HepG2 (cell line): ENCODE data around the gene CACNA1C. TPM values are rescaled to one million over a fixed set of nuclear protein-coding genes. Genes with fewer than 3 reads are reported as not detected.

Experiments
- BRCA1 ChIP-seq: sonication (generic); formaldehyde crosslinking; IDR thresholded peaks from 2 replicates; pipeline ENCODE4 v1.4.0; 2020; ENCODE audit warnings: missing genetic modification reagents
- EED ChIP-seq: sonication (generic); formaldehyde crosslinking; IDR thresholded peaks from 2 replicates; pipeline ENCODE4 v1.5.0; 2020; ENCODE audit warnings: mild to moderate bottlenecking, missing genetic modification reagents
- EHMT2 ChIP-seq: fragments of 200-600 bp; sonication (generic); IDR thresholded peaks from 2 replicates; pipeline ENCODE4 v1.7.0; 2017; ENCODE audit warnings: antibody characterized with exemption, low read depth, low read length, borderline replicate concordance
- FOXO4 ChIP-seq: sonication (generic); formaldehyde crosslinking; conservative IDR thresholded peaks from 2 replicates; pipeline ENCODE4 v1.8.1; 2023; ENCODE audit warnings: missing genetic modification reagents
- HOXA9 ChIP-seq: sonication (generic); formaldehyde crosslinking; IDR thresholded peaks from 2 replicates; pipeline ENCODE4 v1.8.1; 2022; ENCODE audit warnings: missing genetic modification reagents, mild to moderate bottlenecking, moderate library complexity, borderline replicate concordance
- HOXD1 ChIP-seq: sonication (generic); formaldehyde crosslinking; IDR thresholded peaks from 2 replicates; pipeline ENCODE4 v1.5.0; 2020; ENCODE audit warnings: missing genetic modification reagents
- IRF1 ChIP-seq: sonication (generic); formaldehyde crosslinking; IDR thresholded peaks from 2 replicates; pipeline ENCODE4 v1.4.0; 2020; ENCODE audit warnings: low read depth, mild to moderate bottlenecking, missing genetic modification reagents
- KDM2A ChIP-seq: sonication (generic); formaldehyde crosslinking; IDR thresholded peaks from 2 replicates; pipeline ENCODE4 v1.4.0; 2020; ENCODE audit warnings: low read depth, missing genetic modification reagents, borderline replicate concordance
- LCORL ChIP-seq, 2 experiments: fragments of 450-650 bp in 1 of 2; sonication (generic) in 1 of 2; formaldehyde crosslinking in 1 of 2; IDR thresholded peaks; 2 replicates each; pipeline versions ENCODE4 v1.5.0 to v1.6.1; 2017 to 2020; ENCODE audit warnings: antibody characterized with exemption in 1 of 2, missing genetic modification reagents in 1 of 2
- MAFK ChIP-seq, 2 experiments: IDR thresholded peaks in 1 of 2; conservative IDR thresholded peaks in 1 of 2; 2 replicates each; pipeline ENCODE4 v1.6.1; 2011; ENCODE audit warnings: improper control_type of control experiment in 2 of 2, low read length in 2 of 2
- MED8 ChIP-seq: sonication (generic); formaldehyde crosslinking; IDR thresholded peaks from 2 replicates; pipeline ENCODE4 v1.8.1; 2023; ENCODE audit warnings: mild to moderate bottlenecking, missing genetic modification reagents; ENCODE audit not compliant: insufficient replicate concordance
- MTA3 ChIP-seq: sonication (generic); formaldehyde crosslinking; IDR thresholded peaks from 2 replicates; pipeline ENCODE4 v1.4.0; 2020; ENCODE audit warnings: missing genetic modification reagents
- NFKB2 ChIP-seq: sonication (generic); formaldehyde crosslinking; IDR thresholded peaks from 2 replicates; pipeline ENCODE4 v1.4.0; 2020; ENCODE audit warnings: missing genetic modification reagents, borderline replicate concordance
- NR2C2 ChIP-seq: sonication (generic); formaldehyde crosslinking; IDR thresholded peaks from 2 replicates; pipeline ENCODE4 v1.4.0; 2020; ENCODE audit warnings: missing genetic modification reagents, mild to moderate bottlenecking, moderate library complexity, borderline replicate concordance
- RBAK ChIP-seq: sonication (generic); formaldehyde crosslinking; IDR thresholded peaks from 2 replicates; pipeline ENCODE4 v1.5.1; 2020; ENCODE audit warnings: mild to moderate bottlenecking, missing genetic modification reagents
- RFXANK ChIP-seq: IDR thresholded peaks from 2 replicates; pipeline ENCODE4 v1.6.1; 2016
- SMARCC2 ChIP-seq: fragments of 450-650 bp; IDR thresholded peaks from 2 replicates; pipeline ENCODE4 v1.6.1; 2017; ENCODE audit warnings: antibody characterized with exemption, mild to moderate bottlenecking
- SUZ12 ChIP-seq: fragments of 150-350 bp; IDR thresholded peaks from 2 replicates; pipeline ENCODE4 v1.6.1; 2014; ENCODE audit warnings: low read depth, low read length
- TBX3 ChIP-seq: fragments of 450-650 bp; IDR thresholded peaks from 2 replicates; pipeline ENCODE4 v1.6.1; 2017; ENCODE audit warnings: antibody characterized with exemption, mild to moderate bottlenecking, inconsistent platforms, borderline replicate concordance
- ZFP36L1 ChIP-seq: sonication (generic); formaldehyde crosslinking; IDR thresholded peaks from 2 replicates; pipeline ENCODE4 v1.8.0; 2022; ENCODE audit warnings: mild to moderate bottlenecking, missing genetic modification reagents, moderate library complexity
- ZNF619 ChIP-seq: sonication (generic); formaldehyde crosslinking; IDR thresholded peaks from 2 replicates; pipeline ENCODE4 v1.4.0; 2020; ENCODE audit warnings: mild to moderate bottlenecking, missing genetic modification reagents
- polyA plus RNA-seq, 8 experiments: library from polyadenylated mRNA; depleted of rRNA in 3 of 8; stranded (reverse) in 7 of 8; unstranded in 1 of 8; fragments of >200 nt; fragmentation: Illumina TruSeq in 4 of 8; extraction: Trizol in 4 of 8; gene quantifications; 2 replicates each; pipeline versions ENCODE4 v1.2.1 to v1.2.3, GENCODE V29; 2011 to 2016; ENCODE audit warnings: low read depth in 4 of 8, missing spikeins in 1 of 8, mixed read lengths in 1 of 8; ENCODE audit not compliant: insufficient read depth in 1 of 8
- total RNA-seq, 5 experiments: library from RNA; depleted of rRNA; stranded (reverse); fragments of >200 nt; fragmentation: Illumina TruSeq; extraction: Trizol; gene quantifications; 2 replicates each; pipeline ENCODE4 v1.2.3, GENCODE V29; 2016; ENCODE audit warnings: low read depth in 1 of 5
- TF ChIP-seq, protein P1 (sequence below): sonication (generic); formaldehyde crosslinking; IDR thresholded peaks from 2 replicates; pipeline ENCODE4 v1.4.0; 2020; ENCODE audit warnings: missing genetic modification reagents, borderline replicate concordance
- TF ChIP-seq, protein P2 (sequence below): sonication (generic); formaldehyde crosslinking; IDR thresholded peaks from 2 replicates; pipeline ENCODE4 v1.5.0; 2020; ENCODE audit warnings: missing genetic modification reagents
- TF ChIP-seq, protein P3 (sequence below): IDR thresholded peaks from 2 replicates; pipeline ENCODE4 v1.6.1; 2016; ENCODE audit warnings: mild to moderate bottlenecking, missing biosample characterization, missing genetic modification reagents

Gene CACNA1C
- total and polyA plus RNA-seq, 2 of the 13 experiments (the other 11 are each of a cell fraction or from before 2014, with no cell fraction given), result not detected

DNA sequence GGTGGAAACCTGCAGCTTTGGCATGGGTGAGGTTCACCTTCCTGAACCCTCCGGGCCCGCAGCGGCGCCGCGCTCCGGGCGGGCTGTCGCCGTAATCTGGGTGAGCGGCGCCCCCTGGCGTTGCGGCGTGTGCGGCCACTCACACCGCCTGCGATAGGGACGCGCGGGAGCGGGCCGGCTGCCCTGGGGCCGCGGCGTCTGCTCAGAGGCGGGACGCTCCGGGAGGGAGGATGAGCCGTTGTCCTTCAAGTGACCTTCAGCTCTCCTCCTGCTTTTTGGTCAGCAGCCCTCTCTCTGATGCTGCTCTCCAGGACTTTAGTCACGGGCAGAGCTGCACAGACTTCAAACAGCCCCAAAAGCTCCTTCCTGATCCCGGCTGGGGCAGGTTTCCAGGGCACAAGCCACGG lies 530.3 kb downstream of the CACNA1C start (continued):
- no peak for TF ChIP-seq MAFK (conservative IDR thresholded peaks at IDR 0.05 in 1 of 2, IDR thresholded peaks at IDR 0.05 in 1 of 2; ENCODE audit: low read length in 2 of 2)
- TF ChIP-seq ZFP36L1 (CRISPR knock-in tag), result no peak
- TF ChIP-seq ZNF619, result no peak
- TF ChIP-seq LCORL (IDR thresholded peaks at IDR 0.05), result no peak
- no peak for TF ChIP-seq LCORL (CRISPR knock-in tag; IDR thresholded peaks at IDR 0.05)
- TF ChIP-seq, protein P1, sequence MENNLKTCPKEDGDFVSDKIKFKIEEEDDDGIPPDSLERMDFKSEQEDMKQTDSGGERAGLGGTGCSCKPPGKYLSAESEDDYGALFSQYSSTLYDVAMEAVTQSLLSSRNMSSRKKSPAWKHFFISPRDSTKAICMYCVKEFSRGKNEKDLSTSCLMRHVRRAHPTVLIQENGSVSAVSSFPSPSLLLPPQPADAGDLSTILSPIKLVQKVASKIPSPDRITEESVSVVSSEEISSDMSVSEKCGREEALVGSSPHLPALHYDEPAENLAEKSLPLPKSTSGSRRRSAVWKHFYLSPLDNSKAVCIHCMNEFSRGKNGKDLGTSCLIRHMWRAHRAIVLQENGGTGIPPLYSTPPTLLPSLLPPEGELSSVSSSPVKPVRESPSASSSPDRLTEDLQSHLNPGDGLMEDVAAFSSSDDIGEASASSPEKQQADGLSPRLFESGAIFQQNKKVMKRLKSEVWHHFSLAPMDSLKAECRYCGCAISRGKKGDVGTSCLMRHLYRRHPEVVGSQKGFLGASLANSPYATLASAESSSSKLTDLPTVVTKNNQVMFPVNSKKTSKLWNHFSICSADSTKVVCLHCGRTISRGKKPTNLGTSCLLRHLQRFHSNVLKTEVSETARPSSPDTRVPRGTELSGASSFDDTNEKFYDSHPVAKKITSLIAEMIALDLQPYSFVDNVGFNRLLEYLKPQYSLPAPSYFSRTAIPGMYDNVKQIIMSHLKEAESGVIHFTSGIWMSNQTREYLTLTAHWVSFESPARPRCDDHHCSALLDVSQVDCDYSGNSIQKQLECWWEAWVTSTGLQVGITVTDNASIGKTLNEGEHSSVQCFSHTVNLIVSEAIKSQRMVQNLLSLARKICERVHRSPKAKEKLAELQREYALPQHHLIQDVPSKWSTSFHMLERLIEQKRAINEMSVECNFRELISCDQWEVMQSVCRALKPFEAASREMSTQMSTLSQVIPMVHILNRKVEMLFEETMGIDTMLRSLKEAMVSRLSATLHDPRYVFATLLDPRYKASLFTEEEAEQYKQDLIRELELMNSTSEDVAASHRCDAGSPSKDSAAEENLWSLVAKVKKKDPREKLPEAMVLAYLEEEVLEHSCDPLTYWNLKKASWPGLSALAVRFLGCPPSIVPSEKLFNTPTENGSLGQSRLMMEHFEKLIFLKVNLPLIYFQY, result 0 out of 2 replicates have a peak, but pooled peaks have one; percentile 54
- no peak for TF ChIP-seq RBAK (CRISPR knock-in tag)
- no peak for TF ChIP-seq HOXA9
- TF ChIP-seq EED (CRISPR knock-in tag), result 0 out of 2 replicates have a peak, but pooled peaks have one; percentile 32
- TF ChIP-seq KDM2A, result peak; percentile 67
- no peak for TF ChIP-seq NFKB2 (CRISPR knock-in tag)
- no peak for TF ChIP-seq HOXD1 (CRISPR knock-in tag)
- TF ChIP-seq MED8 (CRISPR knock-in tag), result no peak
- TF ChIP-seq RFXANK (CRISPR knock-in tag), result no peak
- TF ChIP-seq, protein P2, sequence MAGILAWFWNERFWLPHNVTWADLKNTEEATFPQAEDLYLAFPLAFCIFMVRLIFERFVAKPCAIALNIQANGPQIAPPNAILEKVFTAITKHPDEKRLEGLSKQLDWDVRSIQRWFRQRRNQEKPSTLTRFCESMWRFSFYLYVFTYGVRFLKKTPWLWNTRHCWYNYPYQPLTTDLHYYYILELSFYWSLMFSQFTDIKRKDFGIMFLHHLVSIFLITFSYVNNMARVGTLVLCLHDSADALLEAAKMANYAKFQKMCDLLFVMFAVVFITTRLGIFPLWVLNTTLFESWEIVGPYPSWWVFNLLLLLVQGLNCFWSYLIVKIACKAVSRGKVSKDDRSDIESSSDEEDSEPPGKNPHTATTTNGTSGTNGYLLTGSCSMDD (CRISPR knock-in tag), result no peak
- TF ChIP-seq NR2C2, result no peak
- TF ChIP-seq MTA3 (CRISPR knock-in tag), result no peak
- no peak for TF ChIP-seq SUZ12
- no peak for TF ChIP-seq IRF1 (CRISPR knock-in tag)
- no peak for TF ChIP-seq TBX3
- TF ChIP-seq SMARCC2, result no peak
- TF ChIP-seq BRCA1, result no peak
- TF ChIP-seq, protein P3, sequence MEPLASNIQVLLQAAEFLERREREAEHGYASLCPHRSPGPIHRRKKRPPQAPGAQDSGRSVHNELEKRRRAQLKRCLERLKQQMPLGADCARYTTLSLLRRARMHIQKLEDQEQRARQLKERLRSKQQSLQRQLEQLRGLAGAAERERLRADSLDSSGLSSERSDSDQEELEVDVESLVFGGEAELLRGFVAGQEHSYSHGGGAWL (CRISPR knock-in tag), result no peak
- no peak for TF ChIP-seq EHMT2
- TF ChIP-seq FOXO4, result no peak
